OCI-LY1 (cell line): ENCODE measurements around the gene FERMT3.

ENCODE experiments used
- H2AFZ ChIP-seq: fragments of 200-600 bp; sonication (generic), shearing (Covaris generic); 2 replicates; pipeline ENCODE4 v1.6.0; 2014; ENCODE audit warnings: antibody characterized with exemption, mild to moderate bottlenecking, low read length
- H3F3A ChIP-seq: fragments of 200-600 bp; sonication (generic), shearing (Covaris generic); 2 replicates; pipeline ENCODE4 v1.6.0; 2014; ENCODE audit warnings: mild to moderate bottlenecking, antibody characterized with exemption, low read length, moderate library complexity; ENCODE audit not compliant: insufficient read depth
- H3K27ac ChIP-seq: fragments of 200-600 bp; sonication (generic); 2 replicates; pipeline ENCODE4 v1.5.1; 2014; ENCODE audit warnings: low read length, mixed run types, mild to moderate bottlenecking, low read depth; ENCODE audit not compliant: poor library complexity, severe bottlenecking
- H3K27me3 ChIP-seq: fragments of 200-600 bp; sonication (generic); 2 replicates; pipeline ENCODE4 v1.6.0; 2014; ENCODE audit warnings: antibody characterized with exemption, mild to moderate bottlenecking, low read length, moderate library complexity; ENCODE audit not compliant: insufficient read depth
- H3K36me3 ChIP-seq: fragments of 200-600 bp; sonication (generic); 2 replicates; pipeline ENCODE4 v1.6.1; 2014; ENCODE audit warnings: mild to moderate bottlenecking, antibody characterized with exemption, low read length, moderate library complexity, mixed read lengths; ENCODE audit not compliant: insufficient read depth
- H3K4me1 ChIP-seq: fragments of 200-600 bp; sonication (generic); 2 replicates; pipeline ENCODE4 v1.5.1; 2014; ENCODE audit warnings: mild to moderate bottlenecking, low read length, moderate library complexity; ENCODE audit not compliant: insufficient read depth, severe bottlenecking
- H3K4me2 ChIP-seq: fragments of 200-600 bp; sonication (generic), shearing (Covaris generic); 2 replicates; pipeline ENCODE4 v1.6.1; 2014; ENCODE audit warnings: low read length
- H3K4me3 ChIP-seq: fragments of 200-600 bp; sonication (generic); 2 replicates; pipeline ENCODE4 v1.5.1; 2014; ENCODE audit warnings: low read length, low read depth, mild to moderate bottlenecking, mixed read lengths; ENCODE audit not compliant: poor library complexity, severe bottlenecking
- H3K79me2 ChIP-seq: fragments of 200-600 bp; shearing (Covaris generic); 2 replicates; pipeline ENCODE4 v1.6.1; 2016; ENCODE audit warnings: mixed run types, low read length, mixed read lengths; ENCODE audit not compliant: insufficient read depth
- H3K9ac ChIP-seq: fragments of 200-600 bp; sonication (generic), shearing (Covaris generic); 2 replicates; pipeline ENCODE4 v1.6.1; 2014; ENCODE audit warnings: mild to moderate bottlenecking, low read length, mixed read lengths
- H3K9me2 ChIP-seq: fragments of 200-600 bp; sonication (generic), shearing (Covaris generic); 2 replicates; pipeline ENCODE4 v1.6.1; 2014; ENCODE audit warnings: low read depth, mild to moderate bottlenecking, low read length, mixed read lengths
- H3K9me3 ChIP-seq: fragments of 200-600 bp; shearing (Covaris generic); 2 replicates; pipeline ENCODE4 v1.6.1; 2014; ENCODE audit warnings: low read length, mixed read lengths
- H4K20me1 ChIP-seq: fragments of 200-600 bp; sonication (generic), shearing (Covaris generic); 2 replicates; pipeline ENCODE4 v1.6.0; 2016; ENCODE audit warnings: mild to moderate bottlenecking, low read length; ENCODE audit not compliant: insufficient read depth
- EZH2 ChIP-seq: fragments of 200-600 bp; sonication (generic), shearing (Covaris generic); IDR thresholded peaks from 2 replicates; pipeline ENCODE4 v1.8.0; 2017; ENCODE audit warnings: borderline replicate concordance, mixed run types, mild to moderate bottlenecking, antibody characterized with exemption, low read length, moderate library complexity, mixed read lengths
- TF ChIP-seq, protein P1 (sequence below): fragments of 200-600 bp; sonication (generic), shearing (Covaris generic); IDR thresholded peaks from 2 replicates; pipeline ENCODE4 v1.5.1; 2017; ENCODE audit warnings: mild to moderate bottlenecking, antibody characterized with exemption, low read length, moderate library complexity, mixed read lengths

FERMT3 gene

DNA sequence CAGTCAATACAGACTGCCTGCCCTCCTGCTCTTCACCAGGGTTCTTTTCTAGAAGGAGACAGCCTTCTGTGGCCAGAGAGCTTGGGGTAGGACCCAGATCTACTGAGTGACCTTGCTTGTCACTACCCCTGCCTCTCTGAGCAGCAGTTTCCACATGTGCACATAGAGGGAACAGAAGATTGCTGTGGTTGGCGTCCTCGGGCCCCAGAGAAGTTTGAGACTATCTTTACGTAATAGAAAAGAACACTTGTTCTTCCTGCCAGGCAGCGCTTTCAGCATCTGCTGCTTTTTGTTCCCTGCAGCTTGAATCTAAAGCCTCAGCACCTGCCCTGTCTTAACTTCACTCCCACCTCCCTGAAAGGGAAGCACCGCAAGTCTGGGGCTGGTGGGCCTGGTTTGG, 32.5 kb downstream of the FERMT3 start:
- Histone ChIP-seq H3K27me3 (no peaks in the 10 kb centered on the region), H3K79me2 (no peaks in the 10 kb centered on the region), H3K9me2 (no peaks in the 10 kb centered on the region), H3K9ac (peak overlapping the region; percentile 93), H3K4me3 (no peak overlapping the region), H3K4me1 (peaks cover 72% of the 10 kb centered on the region), H4K20me1 (no peaks in the 10 kb centered on the region), H3K9me3 (no peaks in the 10 kb centered on the region), H3K36me3 (peaks cover 27% of the 10 kb centered on the region; the same call in 1 of the 2 replicates), H3K27ac (peak overlapping the region; percentile 98), H3F3A (peaks cover 18% of the 10 kb centered on the region; the same call in 1 of the 2 replicates), H3K4me2 (peak overlapping the region; percentile 91; the same call in 1 of the 2 replicates), H2AFZ (no peak overlapping the region)
- TF ChIP-seq EZH2, result no peak
- TF ChIP-seq, protein P1, sequence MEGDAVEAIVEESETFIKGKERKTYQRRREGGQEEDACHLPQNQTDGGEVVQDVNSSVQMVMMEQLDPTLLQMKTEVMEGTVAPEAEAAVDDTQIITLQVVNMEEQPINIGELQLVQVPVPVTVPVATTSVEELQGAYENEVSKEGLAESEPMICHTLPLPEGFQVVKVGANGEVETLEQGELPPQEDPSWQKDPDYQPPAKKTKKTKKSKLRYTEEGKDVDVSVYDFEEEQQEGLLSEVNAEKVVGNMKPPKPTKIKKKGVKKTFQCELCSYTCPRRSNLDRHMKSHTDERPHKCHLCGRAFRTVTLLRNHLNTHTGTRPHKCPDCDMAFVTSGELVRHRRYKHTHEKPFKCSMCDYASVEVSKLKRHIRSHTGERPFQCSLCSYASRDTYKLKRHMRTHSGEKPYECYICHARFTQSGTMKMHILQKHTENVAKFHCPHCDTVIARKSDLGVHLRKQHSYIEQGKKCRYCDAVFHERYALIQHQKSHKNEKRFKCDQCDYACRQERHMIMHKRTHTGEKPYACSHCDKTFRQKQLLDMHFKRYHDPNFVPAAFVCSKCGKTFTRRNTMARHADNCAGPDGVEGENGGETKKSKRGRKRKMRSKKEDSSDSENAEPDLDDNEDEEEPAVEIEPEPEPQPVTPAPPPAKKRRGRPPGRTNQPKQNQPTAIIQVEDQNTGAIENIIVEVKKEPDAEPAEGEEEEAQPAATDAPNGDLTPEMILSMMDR, result no peak

DNA sequence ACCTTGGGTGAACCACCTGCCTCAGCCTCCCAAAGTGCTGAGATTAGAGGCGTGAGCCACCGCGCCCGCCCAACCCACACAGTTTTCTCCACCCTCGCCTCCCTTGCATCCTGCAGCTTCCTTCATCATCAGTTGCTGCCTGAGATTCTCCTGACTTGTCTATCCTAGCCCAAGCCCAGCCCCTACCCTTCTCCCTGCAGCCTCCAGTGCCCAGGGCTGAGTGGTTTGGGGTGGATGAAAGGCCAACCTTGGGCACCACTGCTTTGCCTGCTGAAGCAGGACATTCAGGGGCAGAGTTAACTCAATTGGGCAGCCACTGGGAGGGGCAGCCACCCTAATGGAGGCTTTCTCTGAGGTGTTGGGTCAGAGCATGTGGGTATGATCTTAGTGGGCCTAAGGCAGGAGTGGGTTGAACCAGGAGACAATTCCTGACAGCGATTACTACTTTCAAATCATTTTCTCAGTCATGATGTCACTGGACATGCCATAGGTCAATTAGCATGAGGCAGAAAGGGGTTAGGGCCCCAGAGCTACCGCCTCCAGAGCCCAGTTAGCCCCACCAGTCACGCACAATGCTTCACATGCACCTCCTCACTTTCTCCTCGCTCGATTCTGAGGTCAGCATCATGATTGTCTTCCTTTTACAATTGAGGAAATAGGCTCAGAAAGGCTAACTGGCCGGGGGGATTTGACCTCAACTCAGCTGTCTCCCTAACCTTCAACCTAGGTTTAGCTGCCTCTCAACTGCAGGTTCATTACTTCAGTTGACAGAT, 33.3 kb downstream of the FERMT3 start:
- Histone ChIP-seq H3K4me2 (peak overlapping the region; percentile 91), H3K9ac (peak overlapping the region; percentile 93), H4K20me1 (no peaks in the 10 kb centered on the region), H3K4me1 (peaks cover 76% of the 10 kb centered on the region), H2AFZ (no peak overlapping the region), H3K4me3 (peak overlapping the region; percentile 77), H3K9me3 (no peaks in the 10 kb centered on the region), H3K79me2 (no peaks in the 10 kb centered on the region), H3K27ac (peak overlapping the region; percentile 98), H3F3A (peaks cover 18% of the 10 kb centered on the region; the same call in 1 of the 2 replicates), H3K9me2 (no peaks in the 10 kb centered on the region), H3K27me3 (no peaks in the 10 kb centered on the region), H3K36me3 (peaks cover 33% of the 10 kb centered on the region; the same call in 1 of the 2 replicates)
- TF ChIP-seq, protein P1, result no peak
- no peak for TF ChIP-seq EZH2

DNA sequence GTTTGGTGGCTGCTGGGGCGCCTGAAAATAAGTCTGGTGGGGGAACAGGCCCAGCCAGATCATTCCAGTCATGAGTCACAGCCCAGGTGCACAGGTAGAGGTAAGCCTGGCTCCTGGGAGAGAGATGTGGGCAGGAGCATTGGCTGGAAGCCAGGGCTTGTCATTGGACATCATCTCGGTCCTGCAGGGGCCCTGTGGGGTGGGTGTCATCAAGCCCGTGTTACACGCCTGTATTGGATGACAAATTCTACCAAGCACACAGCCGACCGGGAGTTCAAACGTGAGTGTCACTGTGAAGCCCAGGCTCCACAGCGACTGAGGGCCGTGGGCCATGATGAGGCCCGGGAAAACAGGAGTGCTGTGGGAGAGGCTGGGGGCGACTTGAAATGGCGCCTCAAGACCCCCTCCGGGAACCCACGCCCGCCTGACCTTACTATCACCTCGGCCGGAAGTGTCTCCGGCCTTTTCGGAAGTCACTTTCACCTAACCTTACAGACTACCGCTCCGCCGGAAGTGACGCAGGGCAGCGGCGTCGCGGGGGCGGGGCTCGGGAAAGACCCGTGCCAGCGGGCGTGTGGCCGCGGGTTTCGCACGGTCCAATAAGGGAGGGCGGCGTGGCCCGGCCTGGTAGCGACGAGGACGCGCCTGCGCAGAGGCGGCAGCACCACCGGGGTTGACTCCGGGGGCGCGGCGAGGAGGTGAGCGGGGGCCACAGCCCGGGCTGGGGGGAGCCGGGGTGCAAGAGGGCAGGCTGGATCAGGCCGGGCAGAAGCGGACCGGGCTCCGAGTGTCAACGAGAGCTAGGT, 34.1 kb downstream of the FERMT3 start, which contains the start of gene FKBP2:
Gene FKBP2 (plus strand): TSS at position 661 of the 806 bp plus-strand sequence. CDS start 1,293 bp downstream, outside the sequence.
- Histone ChIP-seq H3K4me3 (peak within 1 kb of the TSS; percentile 77), H3K9me3 (no peaks in the 10 kb centered on the region), H3K9me2 (no peaks in the 10 kb centered on the region), H3K4me1 (peaks cover 76% of the 10 kb centered on the region), H3K79me2 (no peaks in the 10 kb centered on the region; the same call in 1 of the 2 replicates), H4K20me1 (no peaks in the 10 kb centered on the region), H2AFZ (no peak within 1 kb of the TSS), H3K4me2 (peak within 1 kb of the TSS; percentile 91), H3K36me3 (peaks cover 33% of the 10 kb centered on the region; the same call in 1 of the 2 replicates), H3F3A (peaks cover 18% of the 10 kb centered on the region; the same call in 1 of the 2 replicates), H3K27me3 (no peaks in the 10 kb centered on the region), H3K9ac (peak within 1 kb of the TSS; percentile 93), H3K27ac (peak within 1 kb of the TSS; percentile 98)
- TF ChIP-seq EZH2, result no peak
- TF ChIP-seq, protein P1, result no peak
